COLO668 (cell line): ENCODE results near the gene IPO9.
"Not testable (repeated sequence)": the region's sequence is repeated elsewhere in the genome, so short reads cannot be mapped to it uniquely, and the experiment has no call there.

Source experiments
- DNase-seq: peaks from one replicate; lab custom pipeline; 2025; ENCODE audit not compliant: unreplicated experiment; lab: John Stamatoyannopoulos, UW

IPO9 gene

GRCh38 chr1:201887116-201887866 is 58.3 kb downstream of the IPO9 start:
- DNase-seq, result no peak

DNA sequence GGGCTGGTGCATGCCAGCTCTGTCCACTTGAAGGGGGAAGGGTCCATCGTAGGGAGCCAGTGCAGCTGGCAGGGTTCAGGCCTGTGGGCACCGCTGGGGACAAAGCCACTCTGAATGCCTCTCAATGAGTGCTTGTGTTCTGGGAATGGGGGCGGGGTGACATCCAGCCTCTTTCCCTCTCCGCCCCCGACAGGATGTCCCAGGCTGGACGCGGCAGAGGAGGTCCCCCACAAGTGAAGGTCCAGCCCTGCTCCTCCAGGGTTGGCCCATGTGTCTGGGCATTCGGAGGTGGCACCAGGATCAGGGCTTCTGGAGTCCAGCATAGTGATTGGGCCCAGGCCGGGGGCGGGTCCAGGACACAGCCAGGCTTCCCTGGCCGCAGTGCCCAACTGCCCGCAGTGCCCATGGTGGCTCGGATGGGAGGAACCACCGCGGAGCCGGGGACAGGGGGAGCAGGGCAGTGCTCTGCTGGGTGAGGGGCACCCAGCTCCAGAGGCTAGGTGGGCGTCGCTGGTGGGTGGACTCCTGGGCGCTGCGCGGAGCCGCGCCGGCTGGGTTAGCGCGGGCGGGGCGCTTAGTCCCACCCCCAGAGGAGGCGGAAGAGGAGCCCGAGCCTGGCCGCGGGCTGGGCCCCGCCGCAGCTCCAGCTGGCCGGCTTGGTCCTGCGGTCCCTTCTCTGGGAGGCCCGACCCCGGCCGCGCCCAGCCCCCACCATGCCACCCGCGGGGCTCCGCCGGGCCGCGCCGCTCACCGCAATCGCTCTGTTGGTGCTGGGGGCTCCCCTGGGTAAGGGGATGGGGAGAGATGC is 59.5 kb downstream of the IPO9 start, which contains the start of gene SHISA4:
Gene SHISA4 (plus strand): TSS at position 617 of the 808 bp plus-strand sequence. CDS start 97 bp downstream, at position 714.
- peak; percentile 56 for DNase-seq

- no peak for DNase-seq
These were observed 60.4 kb downstream of the IPO9 start for GRCh38 chr1:201889090-201889968.

DNA sequence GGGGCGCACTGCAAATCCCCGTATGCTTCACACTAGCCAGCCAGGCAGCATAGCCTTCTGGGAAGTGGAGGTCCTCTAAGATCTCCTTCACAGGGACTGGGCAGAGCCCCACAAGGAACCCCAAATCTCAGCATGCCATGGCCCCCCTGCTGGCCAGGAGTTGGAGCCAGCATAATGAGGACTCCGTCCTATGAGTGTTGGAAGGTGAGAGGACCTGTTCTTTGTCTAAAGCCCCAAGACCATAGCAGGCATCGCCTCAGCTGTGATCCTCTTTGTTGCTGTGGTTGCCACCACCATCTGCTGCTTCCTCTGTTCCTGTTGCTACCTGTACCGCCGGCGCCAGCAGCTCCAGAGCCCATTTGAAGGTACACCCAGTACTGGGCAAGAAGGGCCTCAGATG is 61.3 kb downstream of the IPO9 start:
- DNase-seq, result no peak

DNA sequence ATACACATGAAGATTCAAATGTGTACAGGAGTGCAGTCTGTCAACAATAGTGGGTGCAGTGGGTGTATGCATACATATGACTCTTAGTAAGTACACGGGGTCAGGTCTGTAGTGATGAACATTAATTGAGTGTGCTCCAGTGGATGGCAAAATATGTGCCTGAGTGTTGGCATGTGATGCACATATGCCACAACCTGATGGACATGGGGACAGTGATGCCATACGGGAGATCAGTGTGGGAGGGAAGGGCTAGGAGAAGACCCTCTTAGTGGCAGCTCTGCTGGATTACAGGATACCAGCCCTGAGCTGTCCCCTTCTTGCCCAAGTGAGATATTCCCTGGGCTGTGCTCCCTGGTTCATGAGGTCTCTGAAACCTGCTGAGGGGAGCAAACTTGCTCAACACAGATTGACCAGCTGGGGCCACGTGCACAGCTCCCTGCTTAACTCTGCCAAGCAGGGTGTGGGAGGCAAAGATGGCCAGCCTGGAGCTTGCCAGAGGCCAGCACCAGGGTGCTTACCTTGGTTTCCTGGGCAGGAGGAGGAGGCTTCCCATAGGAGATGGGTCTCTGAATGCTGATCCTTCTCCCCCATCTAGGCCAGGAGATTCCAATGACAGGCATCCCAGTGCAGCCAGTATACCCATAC is 62.0 kb downstream of the IPO9 start:
- no peak for DNase-seq

DNA sequence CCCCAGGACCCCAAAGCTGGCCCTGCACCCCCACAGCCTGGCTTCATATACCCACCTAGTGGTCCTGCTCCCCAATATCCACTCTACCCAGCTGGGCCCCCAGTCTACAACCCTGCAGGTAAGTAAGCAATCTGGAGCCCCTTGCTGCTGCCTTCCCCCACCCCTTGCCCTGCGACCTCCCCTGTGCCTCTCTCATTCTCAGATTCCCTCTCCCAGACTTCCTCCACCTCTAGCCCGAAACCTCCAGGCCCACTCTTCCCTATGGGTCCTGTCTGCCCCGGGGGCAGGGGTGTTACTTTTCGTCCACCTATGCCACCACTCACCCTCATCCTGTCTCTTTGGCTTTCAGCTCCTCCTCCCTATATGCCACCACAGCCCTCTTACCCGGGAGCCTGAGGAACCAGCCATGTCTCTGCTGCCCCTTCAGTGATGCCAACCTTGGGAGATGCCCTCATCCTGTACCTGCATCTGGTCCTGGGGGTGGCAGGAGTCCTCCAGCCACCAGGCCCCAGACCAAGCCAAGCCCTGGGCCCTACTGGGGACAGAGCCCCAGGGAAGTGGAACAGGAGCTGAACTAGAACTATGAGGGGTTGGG is 62.6 kb downstream of the IPO9 start:
- no peak for DNase-seq

GRCh38 chr1:201892211-201892610 is 63.3 kb downstream of the IPO9 start:
- no peak for DNase-seq

GRCh38 chr1:201893431-201893830 is 64.5 kb downstream of the IPO9 start:
- no peak for DNase-seq

DNA sequence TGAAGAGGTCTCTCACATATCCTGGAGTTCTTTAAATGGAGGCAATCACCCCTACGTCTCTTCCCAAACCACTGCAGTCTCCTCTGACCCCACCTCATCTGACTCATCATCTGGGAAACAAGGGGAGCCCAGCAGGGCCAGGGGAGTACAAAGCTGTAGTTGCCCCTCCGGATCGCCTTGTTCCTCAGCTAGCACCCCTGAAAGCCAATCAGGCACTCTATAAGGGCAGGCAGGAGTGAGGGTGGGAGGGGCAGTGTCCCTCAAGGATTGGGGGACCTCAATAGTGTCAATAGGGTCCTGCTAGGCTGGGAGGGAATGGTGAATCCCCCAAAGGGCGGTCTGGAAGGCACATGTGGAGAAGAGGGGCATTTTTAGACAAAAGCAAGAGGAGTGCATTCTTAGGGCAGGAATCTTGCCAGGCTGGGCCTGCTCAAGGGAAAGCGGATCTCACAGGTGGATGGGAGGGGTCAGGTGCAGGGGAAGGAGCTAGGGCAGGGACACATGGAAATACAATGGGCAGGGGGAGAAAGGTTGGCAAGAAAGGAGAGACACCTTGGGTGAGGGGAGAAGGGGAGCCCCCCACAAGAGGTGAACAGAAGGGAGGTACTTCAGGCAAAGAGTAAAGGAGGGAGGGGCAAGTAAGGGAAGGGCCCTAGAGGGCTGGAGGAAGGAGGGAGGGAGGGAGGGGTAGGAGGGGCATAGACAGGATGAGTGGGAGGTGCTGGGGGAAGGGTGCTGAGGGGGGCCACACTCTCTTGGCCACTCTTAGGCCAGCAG is 65.6 kb downstream of the IPO9 start:
- DNase-seq, result no peak

GRCh38 chr1:201895120-201895665 is 66.2 kb downstream of the IPO9 start:
- no peak for DNase-seq

- DNase-seq, result peak; percentile 92
These were observed 67.2 kb downstream of the IPO9 start for GRCh38 chr1:201895913-201896807.

GRCh38 chr1:201896951-201897391 is 68.0 kb downstream of the IPO9 start:
- DNase-seq, result no peak

DNA sequence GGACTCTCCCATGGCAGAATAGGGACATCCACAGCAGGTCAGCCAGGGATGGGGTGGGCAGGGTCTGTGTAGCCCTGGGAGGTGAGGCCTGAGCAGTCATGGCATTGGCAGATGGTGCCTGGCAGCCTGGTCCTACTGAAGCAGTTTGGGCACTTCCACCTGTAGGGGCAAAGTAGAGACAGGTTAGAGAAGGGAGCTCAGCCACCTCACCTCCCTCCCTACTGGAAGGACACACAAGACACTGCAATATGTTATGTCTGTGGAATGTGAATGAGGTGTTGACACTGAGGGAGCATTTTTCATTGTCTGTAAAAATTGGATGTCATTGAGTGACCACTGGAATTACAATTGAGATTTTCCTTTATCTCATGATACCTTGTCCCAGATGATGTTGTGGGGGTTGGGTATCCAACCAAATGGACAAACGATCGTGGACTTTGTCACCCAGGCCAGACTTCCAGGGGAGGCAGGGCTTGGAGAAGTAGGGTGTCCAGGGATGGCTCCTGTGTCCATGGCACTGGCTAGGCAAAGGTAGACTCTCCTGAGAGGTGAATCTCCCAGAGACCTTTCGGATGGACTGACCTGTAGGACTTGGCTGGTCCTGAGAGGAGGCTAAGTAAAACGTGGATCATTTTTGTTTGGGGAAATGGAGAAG is 69.4 kb downstream of the IPO9 start:
- no peak for DNase-seq

DNA sequence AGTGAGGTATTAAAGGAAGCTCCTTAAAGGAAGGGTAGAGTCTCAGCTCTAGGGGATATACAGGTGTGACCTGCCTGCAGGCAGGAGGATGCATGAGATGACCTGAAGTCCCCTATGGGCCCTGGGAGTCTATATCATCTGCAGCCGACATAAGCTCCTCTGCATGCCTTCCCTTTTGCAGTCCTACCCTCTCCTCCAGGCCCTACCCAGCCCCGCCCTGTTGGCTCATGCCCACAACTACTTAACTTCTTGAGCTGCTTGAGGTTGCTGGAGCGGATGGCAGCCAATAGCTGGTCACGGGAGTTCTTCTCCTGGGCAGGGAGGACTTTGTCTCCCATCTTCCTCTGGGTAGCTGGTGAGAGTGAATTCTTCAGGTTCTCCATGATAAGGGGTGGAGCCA is 70.0 kb downstream of the IPO9 start:
- no peak for DNase-seq

DNA sequence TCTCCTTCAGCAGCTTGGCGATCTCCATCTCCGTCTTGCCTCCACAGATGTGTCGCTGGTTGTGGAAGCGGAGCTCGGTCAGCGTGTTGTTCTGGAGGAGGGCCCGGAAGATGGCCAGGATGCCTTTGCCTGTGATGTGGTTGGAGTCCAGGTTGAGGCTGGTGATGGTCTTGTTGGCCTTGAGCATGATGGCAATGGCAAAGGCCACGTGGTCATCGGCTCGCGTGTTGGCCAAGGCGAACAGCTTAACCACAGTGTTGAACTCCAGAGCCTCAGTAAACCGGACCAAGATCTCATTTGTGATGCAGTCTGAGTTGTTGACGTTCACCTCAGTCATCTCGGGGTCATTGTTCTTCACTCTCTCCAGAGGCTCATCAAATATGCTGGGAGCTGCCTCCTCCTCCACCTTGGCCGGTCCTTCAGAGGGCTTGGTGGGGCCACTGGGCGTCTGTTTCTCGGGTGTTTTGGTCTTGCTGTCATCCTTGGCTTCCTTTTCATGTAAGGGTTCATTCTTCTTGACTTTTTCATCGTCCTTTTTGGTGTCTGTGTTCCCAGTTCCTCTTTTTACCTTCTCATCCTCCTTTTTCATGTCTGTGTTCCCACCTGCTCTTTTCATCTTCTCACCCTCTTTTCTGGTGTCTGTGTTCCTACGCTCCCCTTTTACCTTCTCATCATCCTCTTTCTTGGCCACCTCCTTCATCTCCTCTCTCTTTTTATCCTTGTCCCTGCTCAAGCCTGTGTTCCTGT is 70.9 kb downstream of the IPO9 start:
- no peak for DNase-seq

- DNase-seq, result no peak
These were observed 71.5 kb downstream of the IPO9 start for GRCh38 chr1:201900476-201900875.

- DNase-seq, result not testable (repeated sequence)
These were observed 72.1 kb downstream of the IPO9 start for GRCh38 chr1:201901036-201901435.
